ENCODE measurements around the gene ACOT6.

DNA sequence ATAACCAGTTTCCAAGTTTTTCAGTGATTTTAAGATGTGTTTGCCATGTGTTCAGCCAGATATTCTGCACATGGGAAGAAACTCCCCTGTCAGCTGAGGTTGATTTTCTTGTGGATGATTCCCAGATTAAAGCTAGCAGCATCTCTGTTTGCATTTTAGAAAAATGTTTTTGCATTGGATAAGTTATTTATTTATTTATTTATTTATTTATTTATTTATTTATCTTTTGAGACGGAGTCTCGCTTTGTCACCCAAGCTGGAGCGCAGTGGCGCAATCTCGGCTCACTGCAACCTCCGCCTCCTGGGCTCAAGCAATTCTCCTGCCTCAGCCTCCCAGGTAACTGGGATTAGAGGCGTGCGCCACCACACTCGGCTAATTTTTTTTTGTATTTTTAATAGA lies 17.8 kb upstream of the ACOT6 start:
- TF ChIP-seq POLR2A (IDR thresholded peaks at IDR 0.05), result no peak
- TF ChIP-seq CTCF (IDR thresholded peaks at IDR 0.05), result no peak
